ENCODE measurements around the gene LIM2. TPM values are rescaled to one million over a fixed set of nuclear protein-coding genes. Genes with fewer than 3 reads are reported as not detected.

LIM2 gene
- total and polyA plus RNA-seq, 11 donors = not detected

DNA sequence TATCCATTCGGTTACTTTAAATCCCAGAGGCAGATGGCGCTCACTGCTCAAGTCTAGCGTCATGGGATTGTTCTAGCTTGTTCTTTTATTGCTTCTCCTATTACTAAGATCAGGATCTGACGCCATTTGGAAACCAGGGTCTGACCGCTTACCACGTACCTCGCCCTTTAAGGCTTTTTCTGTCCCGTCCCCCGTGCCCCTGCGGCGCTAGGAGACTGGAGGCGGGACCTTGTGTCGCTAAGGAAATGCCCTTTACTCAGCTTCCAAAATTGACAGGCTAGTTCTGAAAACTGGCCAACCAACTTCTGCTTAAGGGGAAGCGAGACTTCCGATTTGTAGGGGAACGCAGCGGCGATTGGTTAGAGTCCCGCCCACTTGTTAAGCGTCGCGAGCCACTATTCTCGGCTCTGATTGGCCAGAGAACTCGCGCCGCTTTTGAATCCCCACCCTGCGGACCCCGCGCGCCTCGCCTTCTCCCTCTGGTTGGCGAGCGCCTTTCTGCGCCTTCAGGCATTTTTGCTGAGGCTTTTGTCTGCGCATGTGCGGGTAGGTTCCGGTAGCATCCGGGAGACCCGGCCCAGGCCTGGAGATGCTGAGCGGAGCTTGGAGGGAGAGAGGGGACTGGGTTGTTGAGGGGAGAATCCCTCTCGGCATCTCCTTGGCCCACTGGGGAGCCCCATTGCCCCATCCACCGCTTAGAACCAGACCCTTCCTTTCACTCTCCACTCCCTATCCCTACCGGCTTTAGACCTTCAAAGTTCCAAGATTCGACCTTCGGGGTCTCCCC lies 6.5 kb upstream of the LIM2 start:
- ATAC-seq (peak; percentile 95 to 99 (median 98)), DNase-seq (peak; percentile 92 to 95 (median 94))
- peaks cover 0 to 24% (median 5%) of the 10 kb centered on the region in 12 donors for H3K4me1 ChIP-seq
- H3K4me3 ChIP-seq = peak overlapping the region in 11 of 12 donors; percentile 12 to 59 (median 44)
- no peak for TF ChIP-seq POLR2A (IDR thresholded peaks at IDR 0.05)
- TF ChIP-seq CTCF (IDR thresholded peaks at IDR 0.05) = peak in 4 of 12 donors; percentile 10 to 27 (median 16)
- H3K27me3 ChIP-seq = no peaks in the 10 kb centered on the region
- no peaks in the 10 kb centered on the region for H3K36me3 ChIP-seq
- H3K27ac ChIP-seq = peak overlapping the region; percentile 11 to 88 (median 66)
- intact Hi-C loops (cut with DNase I) = loop anchor here in 5 of 10 donors (1.0 to 10.0 kb wide), 4 partner anchors 27 to 59 kb away; partner anchors contain the start of genes VSIG10L (in 2 of the 5) and ETFB (in 1 of the 5)
- H3K9me3 ChIP-seq = no peaks in the 10 kb centered on the region
- 1 to 5% (median 3%) methylated on average over 23 to 45 of the region's 45 CpGs for WGBS, 4 donors

DNA sequence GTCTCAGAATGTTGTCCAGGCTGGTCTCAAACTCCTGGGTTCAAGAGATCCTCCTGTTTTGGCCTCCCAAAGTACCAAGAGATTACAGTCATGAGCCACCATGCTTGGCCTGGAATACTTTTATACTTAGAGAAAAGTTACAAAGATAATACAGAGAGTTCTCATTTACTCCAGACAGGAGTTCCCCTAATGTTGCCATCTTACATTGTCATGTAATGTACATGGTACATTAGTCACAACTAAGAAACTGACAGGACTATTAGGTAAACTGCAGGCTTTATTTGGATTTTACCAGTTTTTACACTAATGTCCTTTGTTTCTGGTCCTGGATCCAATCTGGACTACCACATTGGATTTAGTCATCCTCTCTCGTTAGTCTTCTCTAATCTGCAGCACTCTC lies 4.9 kb upstream of the LIM2 start:
- intact Hi-C loops (cut with DNase I) = loop anchor here in 4 of 10 donors (2.0 to 10.0 kb wide), 3 partner anchors 24 to 58 kb away; partner anchors contain the start of genes VSIG10L (in 2 of the 4) and CLDND2 (in 1 of the 4)
- H3K27me3 ChIP-seq = no peaks in the 10 kb centered on the region
- WGBS, 4 donors = 78 to 97% (median 88%) methylated on average over 1 of the region's 1 CpG

GRCh38 chr19:51391073-51391611 lies 3.4 kb upstream of the LIM2 start:
- intact Hi-C loops (cut with DNase I) = loop anchor here in 4 of 10 donors (10.0 kb wide), 2 partner anchors 46 to 56 kb away; partner anchors contain the start of gene VSIG10L (in 2 of the 4)
- Histone ChIP-seq H3K9me3 (no peaks in the 10 kb centered on the region), H3K27me3 (no peaks in the 10 kb centered on the region), H3K4me3 (no peak overlapping the region), H3K4me1 (peaks cover 0 to 21% (median 5%) of the 10 kb centered on the region in 12 donors), H3K27ac (no peak overlapping the region), H3K36me3 (no peaks in the 10 kb centered on the region)
- TF ChIP-seq POLR2A (IDR thresholded peaks at IDR 0.05) (no peak), CTCF (IDR thresholded peaks at IDR 0.05) (no peak)
- DNase-seq (no peak), ATAC-seq (no peak)
- WGBS, 4 donors = 63 to 68% (median 65%) methylated on average over 8 of the region's 8 CpGs

More for the DNA sequence above, 4.9 kb upstream of the LIM2 start:
- Histone ChIP-seq H3K27ac (no peak overlapping the region), H3K36me3 (no peaks in the 10 kb centered on the region), H3K9me3 (no peaks in the 10 kb centered on the region), H3K4me1 (peaks cover 0 to 21% (median 5%) of the 10 kb centered on the region in 12 donors), H3K4me3 (no peak overlapping the region)
- TF ChIP-seq CTCF (IDR thresholded peaks at IDR 0.05) = no peak
- no peak for TF ChIP-seq POLR2A (IDR thresholded peaks at IDR 0.05)
- DNase-seq (no peak), ATAC-seq (no peak)

- H3K9me3 ChIP-seq = no peaks in the 10 kb centered on the region
- H3K4me1 ChIP-seq = peaks cover 0 to 7% (median 0%) of the 10 kb centered on the region in 12 donors
- DNase-seq (no peak), ATAC-seq (peak in 1 of 4 donors; percentile 34)
- H3K27ac ChIP-seq = no peak overlapping the region
- no peaks in the 10 kb centered on the region for H3K27me3 ChIP-seq
- no peak overlapping the region for H3K4me3 ChIP-seq
- no peaks in the 10 kb centered on the region for H3K36me3 ChIP-seq
- intact Hi-C loops (cut with DNase I) = no loop called here
- no peak for TF ChIP-seq POLR2A (IDR thresholded peaks at IDR 0.05)
- no peak for TF ChIP-seq CTCF (IDR thresholded peaks at IDR 0.05)
- 76 to 86% (median 82%) methylated on average over 8 to 14 of the region's 14 CpGs for WGBS, 4 donors
These were observed 1.4 kb upstream of the LIM2 start for GRCh38 chr19:51389143-51389542.
